Fibroblast of lung (primary cell): ENCODE results near the gene BACE1.

Experiments
- CTCF ChIP-seq, 2 donors: IDR thresholded peaks in 1 of 2; conservative IDR thresholded peaks in 1 of 2; 1 replicate in 1 of 2; 2 replicates in 1 of 2; pipeline ENCODE4 v1.5.1; 2011 to 2012; ENCODE audit warnings: low read length in 2 of 2, control low read depth in 1 of 2, inconsistent platforms in 1 of 2, low read depth in 1 of 2, mild to moderate bottlenecking in 1 of 2
- EZH2 ChIP-seq: IDR thresholded peaks from 2 replicates; pipeline ENCODE4 v1.5.1; 2012; ENCODE audit warnings: low read length, control low read depth, mild to moderate bottlenecking; ENCODE audit errors: missing control alignments

GRCh38 chr11:117284053-117284452, 32.0 kb downstream of the BACE1 start:
- TF ChIP-seq CTCF (conservative IDR thresholded peaks at IDR 0.05 in 1 of 2, IDR thresholded peaks at IDR 0.05 in 1 of 2; ENCODE audit: low read depth in 1 of 2, low read length in 2 of 2) (no peak), EZH2 (no peak)
